DND-41 (cell line): Measurements from ENCODE around the gene MYBBP1A.

Experiments
- ATAC-seq: fragments of 200-7000 bp; cut with Tn5 transposase; 3 replicates; pipeline ENCODE4 v1.9.1; 2021; ENCODE audit warnings: low read depth; ENCODE audit not compliant: insufficient read depth
- DNase-seq: peaks from one replicate; pipeline ENCODE4 v3.0.0-alpha.2; 2020
- H2AFZ ChIP-seq: 2 replicates; pipeline ENCODE4 v1.6.0; 2012; ENCODE audit warnings: low read depth, low read length
- H3K27ac ChIP-seq: 2 replicates; pipeline ENCODE4 v1.5.1; 2012; ENCODE audit warnings: low read length, inconsistent platforms
- H3K27me3 ChIP-seq: fragments of 200-600 bp; sonication (generic); 2 replicates; pipeline ENCODE4 v1.6.0; 2012; ENCODE audit warnings: low read length, mild to moderate bottlenecking, inconsistent platforms; ENCODE audit not compliant: insufficient read depth, poor library complexity
- H3K36me3 ChIP-seq: 2 replicates; pipeline ENCODE4 v1.5.1; 2012; ENCODE audit warnings: low read length, inconsistent platforms; ENCODE audit not compliant: insufficient read depth
- H3K4me1 ChIP-seq: 2 replicates; pipeline ENCODE4 v1.5.1; 2012; ENCODE audit warnings: mild to moderate bottlenecking, low read length; ENCODE audit not compliant: insufficient read depth
- H3K4me2 ChIP-seq: 2 replicates; pipeline ENCODE4 v1.6.0; 2012; ENCODE audit warnings: mild to moderate bottlenecking, moderate library complexity, low read length, inconsistent platforms; ENCODE audit not compliant: insufficient read depth
- H3K4me3 ChIP-seq, 2 experiments: fragments of 200-600 bp in 1 of 2; shearing (Covaris generic) in 1 of 2; 2 replicates each; pipeline ENCODE4 v1.5.1; 2012 to 2016; ENCODE audit warnings: inconsistent platforms in 2 of 2, low read length in 2 of 2, mild to moderate bottlenecking in 2 of 2, low read depth in 1 of 2, moderate library complexity in 1 of 2
- H3K79me2 ChIP-seq: 2 replicates; pipeline ENCODE4 v1.6.0; 2012; ENCODE audit warnings: low read length, inconsistent platforms; ENCODE audit not compliant: insufficient read depth
- H3K9ac ChIP-seq: 2 replicates; pipeline ENCODE4 v1.6.0; 2012; ENCODE audit warnings: low read depth, mild to moderate bottlenecking, inconsistent platforms, low read length, moderate library complexity
- H3K9me3 ChIP-seq: 2 replicates; pipeline ENCODE4 v1.5.1; 2012; ENCODE audit warnings: low read length, moderate library complexity, mild to moderate bottlenecking, inconsistent platforms; ENCODE audit not compliant: insufficient read depth, severe bottlenecking
- H4K20me1 ChIP-seq: 2 replicates; pipeline ENCODE4 v1.6.0; 2012; ENCODE audit warnings: low read length; ENCODE audit not compliant: insufficient read depth
- EZH2 ChIP-seq: IDR thresholded peaks from 3 replicates; pipeline ENCODE4 v1.6.1; 2012; ENCODE audit warnings: borderline replicate concordance, low read depth, mild to moderate bottlenecking, moderate library complexity, low read length, inconsistent platforms; ENCODE audit not compliant: severe bottlenecking
- TF ChIP-seq, protein P1 (sequence below): IDR thresholded peaks from 2 replicates; pipeline ENCODE4 v1.5.1; 2012; ENCODE audit warnings: borderline replicate concordance, low read length, moderate library complexity, mild to moderate bottlenecking; ENCODE audit not compliant: poor library complexity, severe bottlenecking; ENCODE audit errors: extremely low read depth

MYBBP1A gene

DNA sequence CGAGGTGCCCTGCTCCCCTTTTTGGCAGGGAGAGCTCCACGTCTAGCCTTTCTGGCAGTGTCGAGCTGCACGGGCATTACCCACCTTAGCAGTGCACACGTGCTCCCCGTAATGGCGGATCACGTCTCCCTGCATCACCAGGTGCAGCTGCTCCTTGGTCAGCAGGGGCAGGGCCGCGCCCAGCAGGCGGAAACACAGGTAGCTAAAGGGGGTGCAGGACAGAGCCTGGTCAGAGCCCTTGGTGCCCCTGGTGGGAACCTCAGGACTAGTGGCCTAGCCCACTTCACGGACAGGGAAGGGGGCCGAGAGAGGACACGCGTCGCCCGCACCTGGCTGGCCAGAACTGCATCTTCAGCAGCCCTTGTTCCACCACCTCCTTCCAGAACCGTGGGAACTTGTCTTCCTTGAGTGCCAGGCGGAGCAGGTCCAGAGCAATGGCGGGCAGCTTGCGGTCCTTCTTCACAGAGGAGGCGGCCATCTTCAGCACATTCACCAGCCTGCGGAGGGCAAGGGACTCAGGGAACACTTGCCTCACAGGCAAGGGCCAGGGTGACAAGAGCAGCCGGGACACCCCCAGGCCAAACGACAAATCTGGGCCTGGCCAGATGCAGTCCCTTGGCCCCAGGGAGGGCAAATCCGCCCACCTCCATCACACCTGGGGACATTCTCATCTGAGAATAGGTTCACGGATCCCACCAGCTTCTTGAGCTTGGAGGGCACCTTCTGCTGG, 3.2 kb downstream of the MYBBP1A start:
- Histone ChIP-seq H4K20me1 (peaks cover 40% of the 10 kb centered on the region; the same call in 1 of the 2 replicates), H3K9ac (no peak overlapping the region), H3K4me1 (peaks cover 30% of the 10 kb centered on the region), H3K4me2 (no peak overlapping the region), H2AFZ (no peak overlapping the region), H3K27ac (no peak overlapping the region), H3K4me3 (no peak overlapping the region), H3K79me2 (peaks cover 45% of the 10 kb centered on the region), H3K27me3 (no peaks in the 10 kb centered on the region), H3K36me3 (peaks cover 78% of the 10 kb centered on the region), H3K9me3 (no peaks in the 10 kb centered on the region)
- TF ChIP-seq EZH2: no peak
- TF ChIP-seq, protein P1, sequence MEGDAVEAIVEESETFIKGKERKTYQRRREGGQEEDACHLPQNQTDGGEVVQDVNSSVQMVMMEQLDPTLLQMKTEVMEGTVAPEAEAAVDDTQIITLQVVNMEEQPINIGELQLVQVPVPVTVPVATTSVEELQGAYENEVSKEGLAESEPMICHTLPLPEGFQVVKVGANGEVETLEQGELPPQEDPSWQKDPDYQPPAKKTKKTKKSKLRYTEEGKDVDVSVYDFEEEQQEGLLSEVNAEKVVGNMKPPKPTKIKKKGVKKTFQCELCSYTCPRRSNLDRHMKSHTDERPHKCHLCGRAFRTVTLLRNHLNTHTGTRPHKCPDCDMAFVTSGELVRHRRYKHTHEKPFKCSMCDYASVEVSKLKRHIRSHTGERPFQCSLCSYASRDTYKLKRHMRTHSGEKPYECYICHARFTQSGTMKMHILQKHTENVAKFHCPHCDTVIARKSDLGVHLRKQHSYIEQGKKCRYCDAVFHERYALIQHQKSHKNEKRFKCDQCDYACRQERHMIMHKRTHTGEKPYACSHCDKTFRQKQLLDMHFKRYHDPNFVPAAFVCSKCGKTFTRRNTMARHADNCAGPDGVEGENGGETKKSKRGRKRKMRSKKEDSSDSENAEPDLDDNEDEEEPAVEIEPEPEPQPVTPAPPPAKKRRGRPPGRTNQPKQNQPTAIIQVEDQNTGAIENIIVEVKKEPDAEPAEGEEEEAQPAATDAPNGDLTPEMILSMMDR: no peak
- DNase-seq (no peak), ATAC-seq (no peak)

DNA sequence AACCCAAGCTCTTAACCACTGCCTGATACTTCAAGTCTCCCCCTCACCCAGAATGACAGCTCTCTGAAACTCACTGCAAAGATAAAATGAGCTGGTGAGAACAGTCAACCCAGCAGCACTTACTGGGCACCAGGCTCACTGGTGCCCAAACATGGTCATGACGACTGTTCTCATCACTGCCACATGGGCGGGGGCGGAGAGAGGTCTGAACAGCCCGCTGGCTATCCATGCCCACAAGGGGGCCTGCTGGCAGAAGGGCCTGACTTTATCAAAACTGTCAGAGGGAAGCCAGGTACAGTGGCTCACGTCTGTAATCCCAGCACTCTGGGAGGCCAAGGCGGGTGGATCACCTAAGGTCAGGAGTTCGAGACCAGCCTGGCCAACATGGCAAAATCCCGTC, 4.0 kb downstream of the MYBBP1A start:
- no peak overlapping the region for H3K27ac ChIP-seq
- peaks cover 45% of the 10 kb centered on the region for H3K79me2 ChIP-seq

DNA sequence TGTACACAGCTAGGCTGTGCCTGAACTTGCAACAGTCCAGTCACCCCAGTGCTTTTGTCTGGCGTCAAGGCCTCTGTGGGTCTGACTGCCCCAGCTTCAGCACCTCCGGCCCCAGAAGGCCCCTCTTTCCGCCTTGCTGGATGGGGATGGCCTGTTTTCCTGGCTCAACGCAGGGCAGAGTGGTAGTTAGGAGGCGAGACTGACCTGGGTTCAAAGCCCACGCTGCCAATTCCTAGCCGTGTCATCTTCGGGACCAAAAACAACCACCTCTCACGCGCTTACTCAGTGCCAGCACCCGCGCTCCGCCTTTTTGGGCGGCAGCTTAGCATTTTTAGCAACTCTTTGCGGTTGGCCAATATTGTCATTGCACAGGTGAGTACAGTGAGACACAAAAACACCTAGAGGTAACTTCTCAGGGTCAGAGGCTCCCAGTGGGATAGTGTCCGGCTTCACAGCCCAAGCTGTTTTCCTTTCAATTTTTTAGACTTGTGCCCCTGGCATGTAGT, 4.6 kb downstream of the MYBBP1A start:
- H3K9ac ChIP-seq: no peak overlapping the region
- peaks cover 88% of the 10 kb centered on the region for H3K36me3 ChIP-seq
- DNase-seq (no peak), ATAC-seq (no peak)
- no peak overlapping the region for H2AFZ ChIP-seq
- peaks cover 43% of the 10 kb centered on the region; the same call in 1 of the 2 replicates for H4K20me1 ChIP-seq
- no peak overlapping the region for H3K4me3 ChIP-seq
- no peaks in the 10 kb centered on the region for H3K9me3 ChIP-seq
- no peaks in the 10 kb centered on the region for H3K27me3 ChIP-seq
- H3K27ac ChIP-seq: no peak overlapping the region; the same call in 1 of the 2 replicates
- TF ChIP-seq EZH2: no peak
- TF ChIP-seq, protein P1: no peak
- no peak overlapping the region for H3K4me2 ChIP-seq
- peaks cover 22% of the 10 kb centered on the region for H3K4me1 ChIP-seq
- peaks cover 45% of the 10 kb centered on the region for H3K79me2 ChIP-seq

More for the DNA sequence above, 4.0 kb downstream of the MYBBP1A start:
- peaks cover 40% of the 10 kb centered on the region; the same call in 1 of the 2 replicates for H4K20me1 ChIP-seq
- H3K27me3 ChIP-seq: no peaks in the 10 kb centered on the region
- no peak overlapping the region for H3K4me2 ChIP-seq
- H3K36me3 ChIP-seq: peaks cover 84% of the 10 kb centered on the region
- no peak overlapping the region for H2AFZ ChIP-seq
- TF ChIP-seq, protein P1: peak; percentile 29
- TF ChIP-seq EZH2: no peak
- DNase-seq: no peak
- H3K4me1 ChIP-seq: peaks cover 28% of the 10 kb centered on the region
- no peak for ATAC-seq
- H3K9ac ChIP-seq: no peak overlapping the region
- H3K4me3 ChIP-seq: no peak overlapping the region
- H3K9me3 ChIP-seq: no peaks in the 10 kb centered on the region
